ENCODE data around the gene SMPD4. TPM values are rescaled to one million over a fixed set of nuclear protein-coding genes. Genes with fewer than 3 reads are reported as not detected.

SMPD4 gene
- total and polyA plus RNA-seq, 2 of the 8 experiments (the other 6 are each of a cell fraction or from before 2014, with no cell fraction given), result 102 to 106 TPM

DNA sequence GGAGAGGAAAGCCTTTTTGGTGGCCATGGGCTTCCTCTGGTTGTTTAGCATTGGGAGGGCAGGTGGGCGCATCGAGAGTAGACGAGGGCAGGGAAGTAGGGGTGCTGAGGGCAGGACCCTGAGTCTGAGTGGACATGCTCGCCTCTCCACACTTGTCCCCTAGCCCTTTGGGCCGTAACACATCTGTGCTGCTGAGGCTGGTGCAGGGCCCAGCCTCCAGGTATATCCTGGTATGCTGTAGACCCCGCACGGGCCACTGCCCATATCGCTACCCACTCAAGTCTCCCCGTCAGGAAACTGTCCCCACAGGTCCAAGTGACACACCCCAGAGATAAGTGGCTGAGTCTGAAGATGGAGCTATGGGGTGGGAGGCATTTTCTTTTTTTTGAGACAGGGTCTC lies 22.8 kb downstream of the SMPD4 start:
- H3K18ac ChIP-seq (ENCODE audit: extremely low read depth, low read length), result no peak overlapping the region
- H3K79me1 ChIP-seq (ENCODE audit: low read depth, low read length), result no peaks in the 10 kb centered on the region
- H2BK120ac ChIP-seq (replicated peaks; ENCODE audit: low read depth, low read length), result no peak overlapping the region
- DNase-seq (ENCODE audit: low read depth in 1 of 2, low spot score in 2 of 2) (no peak), FAIRE-seq (no peak)
- no peak overlapping the region for H2BK5ac ChIP-seq (ENCODE audit: low read depth, low read length)
- H3K23ac ChIP-seq (ENCODE audit: insufficient read length), result no peak overlapping the region
- no peak overlapping the region for H4K91ac ChIP-seq (replicated peaks; ENCODE audit: insufficient read length, low read length)
- no peaks in the 10 kb centered on the region for H4K20me1 ChIP-seq (replicated peaks in 1 of 2; ENCODE audit: control insufficient read depth in 1 of 2, insufficient read depth in 2 of 2, low read length in 2 of 2)
- no peak overlapping the region for H4K8ac ChIP-seq (ENCODE audit: extremely low read depth, insufficient read depth, low read length)
- WGBS, 2 experiments (ENCODE audit: extremely low coverage in 1 of 2, insufficient coverage in 1 of 2, insufficient read length in 1 of 2, insufficient replicate concordance in 2 of 2, low coverage in 1 of 2, low lambda C conversion rate in 2 of 2, missing lambda C conversion rate in 1 of 2), result 86% methylated on average over 9 of the region's 9 CpGs; no CpG with 5 or more reads in 1 of the 2 experiments
- H3K9ac ChIP-seq (replicated peaks in 1 of 4; ENCODE audit: extremely low read depth in 1 of 4, low read depth in 3 of 4, low read length in 3 of 4), result no peak overlapping the region
- no peak overlapping the region for H4K5ac ChIP-seq (ENCODE audit: insufficient read length, low read depth, low read length)
- no peak overlapping the region for H3K4ac ChIP-seq (replicated peaks; ENCODE audit: insufficient read length, low read depth, low read length)
- no peak overlapping the region for H3K14ac ChIP-seq (ENCODE audit: insufficient read length)
- H3K23me2 ChIP-seq (ENCODE audit: low read depth, low read length), result no peaks in the 10 kb centered on the region
- no peak overlapping the region for H2BK15ac ChIP-seq (ENCODE audit: low read length)
- peak; percentile 29; the same call in 1 of the 2 replicates for TF ChIP-seq POLR2AphosphoS5 (IDR thresholded peaks at IDR 0.05; ENCODE audit: low read depth, low read length)
- TF ChIP-seq KDM1A (IDR thresholded peaks at IDR 0.05; ENCODE audit: borderline replicate concordance, low read length), result no peak
- no peaks in the 10 kb centered on the region for H3K27me3 ChIP-seq (replicated peaks in 1 of 4; ENCODE audit: control insufficient read depth in 3 of 4, extremely low read depth in 1 of 4, insufficient read depth in 3 of 4, low read length in 3 of 4)
- no peak overlapping the region for H2AFZ ChIP-seq (ENCODE audit: low read length)
- ChIA-PET POLR2A (ENCODE audit: partially characterized antibody) (interaction anchor here (0.9 kb wide), 1 partner anchor 12 kb away, joined by 3 read pairs; no protein-coding TSS in a partner anchor), CTCF (ENCODE audit: partially characterized antibody) (no interaction called here)
- H3K79me2 ChIP-seq (ENCODE audit: control insufficient read depth in 1 of 2, insufficient read depth in 2 of 2, low read length in 2 of 2), result no peaks in the 10 kb centered on the region
- no peak overlapping the region for H3K27ac ChIP-seq (ENCODE audit: low read depth, low read length)
- H2AK5ac ChIP-seq (ENCODE audit: low read depth, low read length), result no peak overlapping the region
- H3K9me3 ChIP-seq (ENCODE audit: insufficient read depth in 2 of 2, low read depth in 1 of 2, low read length in 1 of 2), result no peaks in the 10 kb centered on the region
- peaks cover under 1 to 25% (median 8%) of the 10 kb centered on the region in 4 experiments for H3K36me3 ChIP-seq (ENCODE audit: control insufficient read depth in 2 of 4, insufficient read depth in 4 of 4, low read length in 3 of 4)
- H3K4me3 ChIP-seq (ENCODE audit: extremely low read depth in 1 of 4, insufficient read depth in 2 of 4, low read depth in 3 of 4, low read length in 4 of 4), result no peak overlapping the region
- no peak overlapping the region for H2BK12ac ChIP-seq (ENCODE audit: low read depth, low read length)
- H2BK20ac ChIP-seq (ENCODE audit: low read length), result no peak overlapping the region
- no peak overlapping the region for H3K4me2 ChIP-seq (ENCODE audit: insufficient read depth in 1 of 2, low read depth in 2 of 2, low read length in 2 of 2)
- no peaks in the 10 kb centered on the region for H3K4me1 ChIP-seq (replicated peaks in 1 of 4; ENCODE audit: control insufficient read depth in 3 of 4, insufficient read depth in 4 of 4, low read length in 3 of 4)
- no peak overlapping the region for H3K56ac ChIP-seq (replicated peaks; ENCODE audit: insufficient read length, low read depth, low read length)
